ENCODE data around the gene SLC15A3. TPM values are rescaled to one million over a fixed set of nuclear protein-coding genes. Genes with fewer than 3 reads are reported as not detected.

The SLC15A3 gene
- total RNA-seq, 1 experiment from 2014 or later, result 8.7 TPM

DNA sequence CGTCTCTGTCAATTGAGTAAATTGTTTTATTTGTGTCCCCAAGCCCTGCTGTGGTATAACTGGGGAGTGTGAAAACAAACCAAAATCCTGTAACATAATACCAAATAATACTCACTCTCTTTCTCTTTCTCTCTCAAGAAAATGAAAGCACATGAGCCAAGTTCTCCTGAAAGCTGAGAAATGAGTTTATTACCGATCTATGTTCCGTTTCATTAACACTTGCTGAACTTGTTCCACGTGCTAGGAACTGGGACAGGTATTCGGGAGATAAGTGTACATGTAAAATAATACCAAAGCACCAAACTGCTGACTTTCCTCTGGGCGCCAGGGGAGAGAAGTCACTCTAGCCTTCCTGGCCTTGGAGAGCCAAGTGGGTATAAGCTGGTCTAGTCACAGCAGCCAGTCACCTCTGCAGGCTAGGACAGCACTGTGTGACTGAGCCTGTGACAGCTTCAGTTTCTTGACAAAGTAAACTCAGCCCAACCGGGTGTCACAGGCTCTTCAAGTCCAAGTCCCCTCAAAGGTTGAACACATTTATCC is 42.6 kb upstream of the SLC15A3 start:
- no peak overlapping the region for H3K27ac ChIP-seq (ENCODE audit: low read length)
- DNase-seq (ENCODE audit: low read depth, low spot score) (no peak), ATAC-seq (0 out of 2 replicates have a peak, but pooled peaks have one; percentile 68)
- TF ChIP-seq, protein P1, sequence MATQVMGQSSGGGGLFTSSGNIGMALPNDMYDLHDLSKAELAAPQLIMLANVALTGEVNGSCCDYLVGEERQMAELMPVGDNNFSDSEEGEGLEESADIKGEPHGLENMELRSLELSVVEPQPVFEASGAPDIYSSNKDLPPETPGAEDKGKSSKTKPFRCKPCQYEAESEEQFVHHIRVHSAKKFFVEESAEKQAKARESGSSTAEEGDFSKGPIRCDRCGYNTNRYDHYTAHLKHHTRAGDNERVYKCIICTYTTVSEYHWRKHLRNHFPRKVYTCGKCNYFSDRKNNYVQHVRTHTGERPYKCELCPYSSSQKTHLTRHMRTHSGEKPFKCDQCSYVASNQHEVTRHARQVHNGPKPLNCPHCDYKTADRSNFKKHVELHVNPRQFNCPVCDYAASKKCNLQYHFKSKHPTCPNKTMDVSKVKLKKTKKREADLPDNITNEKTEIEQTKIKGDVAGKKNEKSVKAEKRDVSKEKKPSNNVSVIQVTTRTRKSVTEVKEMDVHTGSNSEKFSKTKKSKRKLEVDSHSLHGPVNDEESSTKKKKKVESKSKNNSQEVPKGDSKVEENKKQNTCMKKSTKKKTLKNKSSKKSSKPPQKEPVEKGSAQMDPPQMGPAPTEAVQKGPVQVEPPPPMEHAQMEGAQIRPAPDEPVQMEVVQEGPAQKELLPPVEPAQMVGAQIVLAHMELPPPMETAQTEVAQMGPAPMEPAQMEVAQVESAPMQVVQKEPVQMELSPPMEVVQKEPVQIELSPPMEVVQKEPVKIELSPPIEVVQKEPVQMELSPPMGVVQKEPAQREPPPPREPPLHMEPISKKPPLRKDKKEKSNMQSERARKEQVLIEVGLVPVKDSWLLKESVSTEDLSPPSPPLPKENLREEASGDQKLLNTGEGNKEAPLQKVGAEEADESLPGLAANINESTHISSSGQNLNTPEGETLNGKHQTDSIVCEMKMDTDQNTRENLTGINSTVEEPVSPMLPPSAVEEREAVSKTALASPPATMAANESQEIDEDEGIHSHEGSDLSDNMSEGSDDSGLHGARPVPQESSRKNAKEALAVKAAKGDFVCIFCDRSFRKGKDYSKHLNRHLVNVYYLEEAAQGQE (IDR thresholded peaks at IDR 0.05; ENCODE audit: insufficient read depth in 1 of 2, low read depth in 2 of 2, low read length in 1 of 2), result no peak
- TF ChIP-seq POLR2AphosphoS5 (IDR thresholded peaks at IDR 0.05; ENCODE audit: low read depth, low read length) (no peak), TCF7L2 (IDR thresholded peaks at IDR 0.05; ENCODE audit: low read depth, low read length) (no peak), SIN3A (IDR thresholded peaks at IDR 0.05; ENCODE audit: borderline replicate concordance, insufficient read depth, low read depth, low read length) (no peak)
- TF ChIP-seq, protein P2, sequence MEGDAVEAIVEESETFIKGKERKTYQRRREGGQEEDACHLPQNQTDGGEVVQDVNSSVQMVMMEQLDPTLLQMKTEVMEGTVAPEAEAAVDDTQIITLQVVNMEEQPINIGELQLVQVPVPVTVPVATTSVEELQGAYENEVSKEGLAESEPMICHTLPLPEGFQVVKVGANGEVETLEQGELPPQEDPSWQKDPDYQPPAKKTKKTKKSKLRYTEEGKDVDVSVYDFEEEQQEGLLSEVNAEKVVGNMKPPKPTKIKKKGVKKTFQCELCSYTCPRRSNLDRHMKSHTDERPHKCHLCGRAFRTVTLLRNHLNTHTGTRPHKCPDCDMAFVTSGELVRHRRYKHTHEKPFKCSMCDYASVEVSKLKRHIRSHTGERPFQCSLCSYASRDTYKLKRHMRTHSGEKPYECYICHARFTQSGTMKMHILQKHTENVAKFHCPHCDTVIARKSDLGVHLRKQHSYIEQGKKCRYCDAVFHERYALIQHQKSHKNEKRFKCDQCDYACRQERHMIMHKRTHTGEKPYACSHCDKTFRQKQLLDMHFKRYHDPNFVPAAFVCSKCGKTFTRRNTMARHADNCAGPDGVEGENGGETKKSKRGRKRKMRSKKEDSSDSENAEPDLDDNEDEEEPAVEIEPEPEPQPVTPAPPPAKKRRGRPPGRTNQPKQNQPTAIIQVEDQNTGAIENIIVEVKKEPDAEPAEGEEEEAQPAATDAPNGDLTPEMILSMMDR (IDR thresholded peaks at IDR 0.05), result no peak
- no peaks in the 10 kb centered on the region for H3K27me3 ChIP-seq (ENCODE audit: control insufficient read depth, insufficient read depth, low read length)
- no peaks in the 10 kb centered on the region for H3K36me3 ChIP-seq (ENCODE audit: control insufficient read depth, insufficient read depth, low read length)
- ChIA-PET POLR2A (no interaction called here), CTCF (no interaction called here)
- in situ Hi-C loops (cut with HindIII; ENCODE audit: low pct_unique_long_range_greater_than_20kb, low sequenced_read_pairs), result no loop called here
- intact Hi-C loops (cut with micrococcal nuclease; ENCODE audit: unreplicated experiment), result no loop called here
- H3K4me3 ChIP-seq (ENCODE audit: low read depth in 2 of 2, low read length in 2 of 2), result no peak overlapping the region
- BruUV-seq (replicated peaks), result no TSS peak
- no peaks in the 10 kb centered on the region; the same call in 1 of the 2 replicates for H3K4me1 ChIP-seq (ENCODE audit: control insufficient read depth, insufficient read depth, low read length)
- no peaks in the 10 kb centered on the region for H3K9me3 ChIP-seq (ENCODE audit: control insufficient read depth, insufficient read depth, low read depth, low read length)

DNA sequence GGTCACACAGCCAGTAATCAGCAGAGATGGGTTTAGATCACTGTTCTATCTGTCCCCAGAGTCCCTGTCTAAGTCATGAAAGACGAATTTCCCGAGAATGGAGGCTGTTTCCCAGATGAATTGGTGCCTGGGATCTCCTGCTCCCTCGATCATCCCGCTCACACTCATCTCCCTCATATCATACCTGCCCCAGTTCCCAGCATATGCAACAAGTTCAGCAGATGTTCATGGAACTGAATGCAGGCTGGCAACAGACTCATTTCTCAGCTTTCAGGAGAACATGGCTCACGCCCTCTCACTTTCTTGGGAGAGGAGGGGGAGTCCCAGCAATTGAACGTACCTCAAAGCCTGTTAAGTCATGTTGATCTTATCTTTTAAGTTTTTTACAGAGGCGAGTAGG is 41.6 kb upstream of the SLC15A3 start:
- ChIA-PET POLR2A (no interaction called here), CTCF (no interaction called here)
- intact Hi-C loops (cut with micrococcal nuclease; ENCODE audit: unreplicated experiment), result no loop called here
- H3K36me3 ChIP-seq (ENCODE audit: control insufficient read depth, insufficient read depth, low read length), result no peaks in the 10 kb centered on the region
- no peaks in the 10 kb centered on the region for H3K9me3 ChIP-seq (ENCODE audit: control insufficient read depth, insufficient read depth, low read depth, low read length)
- BruUV-seq (replicated peaks), result no TSS peak
- no peak overlapping the region for H3K4me3 ChIP-seq (ENCODE audit: low read depth in 2 of 2, low read length in 2 of 2)
- no peaks in the 10 kb centered on the region; the same call in 1 of the 2 replicates for H3K4me1 ChIP-seq (ENCODE audit: control insufficient read depth, insufficient read depth, low read length)
- DNase-seq (ENCODE audit: low read depth, low spot score) (no peak), ATAC-seq (0 out of 2 replicates have a peak, but pooled peaks have one; percentile 9)
- no peaks in the 10 kb centered on the region for H3K27me3 ChIP-seq (ENCODE audit: control insufficient read depth, insufficient read depth, low read length)
- in situ Hi-C loops (cut with HindIII; ENCODE audit: low pct_unique_long_range_greater_than_20kb, low sequenced_read_pairs), result no loop called here
- no peak for TF ChIP-seq POLR2AphosphoS5 (IDR thresholded peaks at IDR 0.05; ENCODE audit: low read depth, low read length)
- TF ChIP-seq, protein P1 (IDR thresholded peaks at IDR 0.05; ENCODE audit: insufficient read depth in 1 of 2, low read depth in 2 of 2, low read length in 1 of 2), result no peak
- no peak for TF ChIP-seq TCF7L2 (IDR thresholded peaks at IDR 0.05; ENCODE audit: low read depth, low read length)
- no peak for TF ChIP-seq SIN3A (IDR thresholded peaks at IDR 0.05; ENCODE audit: borderline replicate concordance, insufficient read depth, low read depth, low read length)
- TF ChIP-seq, protein P2 (IDR thresholded peaks at IDR 0.05), result no peak
- no peak overlapping the region for H3K27ac ChIP-seq (ENCODE audit: low read length)

Data from Panc1 (cell line).